ENCODE data around the gene ADISSP.

ADISSP gene

GRCh38 chr20:3714092-3714491 is 53.5 kb downstream of the ADISSP start:
- no peak for DNase-seq (ENCODE audit: low spot score)

GRCh38 chr20:3712279-3712873 is 55.2 kb downstream of the ADISSP start, which contains the start of gene SIGLEC1:
Gene SIGLEC1 (minus strand): TSS chr20:3712600. CDS start chr20:3707128, 5,472 bp downstream.
- DNase-seq (ENCODE audit: low spot score) = no peak

- DNase-seq (ENCODE audit: low spot score) = no peak
Measured at GRCh38 chr20:3711484-3711941, 56.0 kb downstream of the ADISSP start.

- peak; percentile 52 for DNase-seq (ENCODE audit: low spot score)
Measured at GRCh38 chr20:3710703-3711483, 56.7 kb downstream of the ADISSP start.

GRCh38 chr20:3710011-3710466 is 57.5 kb downstream of the ADISSP start:
- DNase-seq (ENCODE audit: low spot score) = no peak

GRCh38 chr20:3707508-3707899 is 60.0 kb downstream of the ADISSP start:
- DNase-seq (ENCODE audit: low spot score) = no peak

- no peak for DNase-seq (ENCODE audit: low spot score)
Measured at GRCh38 chr20:3706774-3707507, 60.6 kb downstream of the ADISSP start.

GRCh38 chr20:3705970-3706739 is 61.4 kb downstream of the ADISSP start:
- no peak for DNase-seq (ENCODE audit: low spot score)

- DNase-seq (ENCODE audit: low spot score) = no peak
Measured at GRCh38 chr20:3705491-3705969, 62.0 kb downstream of the ADISSP start.

- no peak for DNase-seq (ENCODE audit: low spot score)
Measured at GRCh38 chr20:3704087-3704486, 63.5 kb downstream of the ADISSP start.
